PC-9 (cell line): Measurements from ENCODE around the gene TMTC4. TPM values are rescaled to one million over a fixed set of nuclear protein-coding genes. Genes with fewer than 3 reads are reported as not detected.

Source experiments
- BruUV-seq: library from RNA; stranded (reverse); fragments of 400-500 nt; replicated peaks from 2 replicates; lab custom pipeline; 2021; lab: Mats Ljungman, UMichigan
- CTCF ChIA-PET: fragments of 300-600 bp; sonication (Branson Sonifier 250); formaldehyde crosslinking; loops from one replicate; lab custom pipeline; 2022; ENCODE audit warnings: antibody characterized with exemption; lab: Charles Lee
- POLR2A ChIA-PET: fragments of 300-600 bp; sonication (Branson Sonifier 250); formaldehyde crosslinking; loops from one replicate; lab custom pipeline; 2022; ENCODE audit warnings: antibody characterized with exemption; ENCODE audit not compliant: unreplicated experiment; lab: Charles Lee
- DNase-seq, 2 experiments: peaks; one replicate each; pipeline versions ENCODE4 v3.0.0 to v3.0.0-alpha.2; 2015 to 2022; ENCODE audit warnings: mixed read lengths in 1 of 2
- H2AFZ ChIP-seq: fragments of 200-600 bp; sonication (generic); 2 replicates; pipeline ENCODE4 v1.8.1; 2017; ENCODE audit warnings: antibody characterized with exemption
- H3F3A ChIP-seq: fragments of 200-600 bp; sonication (generic); 2 replicates; pipeline ENCODE4 v1.8.1; 2017; ENCODE audit warnings: antibody characterized with exemption, mild to moderate bottlenecking, low read depth; ENCODE audit not compliant: insufficient read depth
- H3K27ac ChIP-seq: fragments of 200-600 bp; sonication (generic); 2 replicates; pipeline ENCODE4 v1.6.1; 2016; ENCODE audit warnings: mixed run types
- H3K27me3 ChIP-seq: fragments of 200-600 bp; sonication (generic); 2 replicates; pipeline ENCODE4 v1.6.1; 2016; ENCODE audit warnings: low read depth, mixed run types; ENCODE audit not compliant: insufficient read depth
- H3K36me3 ChIP-seq: fragments of 200-600 bp; sonication (generic); 2 replicates; pipeline ENCODE4 v1.6.1; 2016; ENCODE audit warnings: low read depth, mixed run types
- H3K4me1 ChIP-seq: fragments of 200-600 bp; sonication (generic); replicated peaks from 2 replicates; pipeline ENCODE4 v1.6.1; 2016; ENCODE audit warnings: mixed run types; ENCODE audit not compliant: insufficient read depth
- H3K4me2 ChIP-seq: fragments of 200-600 bp; sonication (generic); 2 replicates; pipeline ENCODE4 v1.6.1; 2017; ENCODE audit warnings: mixed run types
- H3K4me3 ChIP-seq: fragments of 200-600 bp; sonication (generic); 2 replicates; pipeline ENCODE4 v1.6.1; 2016; ENCODE audit warnings: mixed run types
- H3K79me2 ChIP-seq: fragments of 200-600 bp; sonication (generic); 2 replicates; pipeline ENCODE4 v1.6.1; 2017; ENCODE audit warnings: low read depth, mixed run types
- H3K9me2 ChIP-seq: fragments of 200-600 bp; sonication (generic); 2 replicates; pipeline ENCODE4 v1.8.1; 2017; ENCODE audit warnings: mild to moderate bottlenecking; ENCODE audit not compliant: insufficient read depth
- H3K9me3 ChIP-seq: fragments of 200-600 bp; sonication (generic); 2 replicates; pipeline ENCODE4 v1.8.1; 2016; ENCODE audit warnings: low read depth; ENCODE audit not compliant: insufficient read depth
- H4K20me1 ChIP-seq: fragments of 200-600 bp; sonication (generic); 2 replicates; pipeline ENCODE4 v1.8.1; 2017; ENCODE audit not compliant: insufficient read depth
- EZH2 ChIP-seq: fragments of 200-600 bp; sonication (generic); IDR thresholded peaks from 2 replicates; pipeline ENCODE4 v1.8.0; 2017; ENCODE audit warnings: antibody characterized with exemption, low read depth
- intact Hi-C: fragments of 100-400 bp; cut with micrococcal nuclease; formaldehyde crosslinking; loops from one replicate; pipeline ENCODE4 v1.10.0; 2022; ENCODE audit not compliant: unreplicated experiment
- total RNA-seq: library from RNA; stranded (reverse); gene quantifications from 2 replicates; pipeline ENCODE4 v1.2.3, GENCODE V29; 2021
- TF ChIP-seq, protein P1 (sequence below): fragments of 200-600 bp; sonication (generic); conservative IDR thresholded peaks from 2 replicates; pipeline ENCODE4 v1.6.1; 2017; ENCODE audit warnings: mixed run types, antibody characterized with exemption, mild to moderate bottlenecking, moderate library complexity

The TMTC4 gene
- total RNA-seq, 1 experiment from 2014 or later, result 16.2 TPM

DNA sequence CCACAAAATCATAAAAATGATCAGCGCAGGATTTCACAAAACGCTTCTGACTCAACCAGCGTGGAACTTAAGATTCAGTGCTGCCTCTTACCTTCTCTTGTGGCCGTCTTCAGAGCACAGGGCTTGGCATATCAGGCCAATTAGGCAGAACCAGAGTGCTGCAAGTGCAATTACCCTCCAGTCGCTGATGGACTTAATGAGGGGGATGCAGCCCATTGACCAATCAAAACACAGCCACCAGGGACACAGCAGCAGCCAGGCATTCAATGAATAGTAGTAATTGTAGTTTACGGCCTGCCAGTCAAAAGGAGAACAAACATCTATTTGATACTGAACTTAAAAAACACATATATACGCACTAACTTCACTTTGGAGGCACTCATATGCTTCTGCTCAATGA, 38.2 kb downstream of the TMTC4 start:
- H3F3A ChIP-seq, result no peaks in the 10 kb centered on the region
- intact Hi-C loops, result no loop called here
- H2AFZ ChIP-seq, result no peak overlapping the region
- TF ChIP-seq, protein P1, sequence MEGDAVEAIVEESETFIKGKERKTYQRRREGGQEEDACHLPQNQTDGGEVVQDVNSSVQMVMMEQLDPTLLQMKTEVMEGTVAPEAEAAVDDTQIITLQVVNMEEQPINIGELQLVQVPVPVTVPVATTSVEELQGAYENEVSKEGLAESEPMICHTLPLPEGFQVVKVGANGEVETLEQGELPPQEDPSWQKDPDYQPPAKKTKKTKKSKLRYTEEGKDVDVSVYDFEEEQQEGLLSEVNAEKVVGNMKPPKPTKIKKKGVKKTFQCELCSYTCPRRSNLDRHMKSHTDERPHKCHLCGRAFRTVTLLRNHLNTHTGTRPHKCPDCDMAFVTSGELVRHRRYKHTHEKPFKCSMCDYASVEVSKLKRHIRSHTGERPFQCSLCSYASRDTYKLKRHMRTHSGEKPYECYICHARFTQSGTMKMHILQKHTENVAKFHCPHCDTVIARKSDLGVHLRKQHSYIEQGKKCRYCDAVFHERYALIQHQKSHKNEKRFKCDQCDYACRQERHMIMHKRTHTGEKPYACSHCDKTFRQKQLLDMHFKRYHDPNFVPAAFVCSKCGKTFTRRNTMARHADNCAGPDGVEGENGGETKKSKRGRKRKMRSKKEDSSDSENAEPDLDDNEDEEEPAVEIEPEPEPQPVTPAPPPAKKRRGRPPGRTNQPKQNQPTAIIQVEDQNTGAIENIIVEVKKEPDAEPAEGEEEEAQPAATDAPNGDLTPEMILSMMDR, result no peak
- TF ChIP-seq EZH2, result no peak
- H3K4me1 ChIP-seq, result no peaks in the 10 kb centered on the region
- CTCF ChIA-PET, result no interaction called here
- H4K20me1 ChIP-seq, result no peaks in the 10 kb centered on the region
- H3K27ac ChIP-seq, result no peak overlapping the region
- 0 out of 2 replicates have a peak, but pooled peaks cover 4% of the 10 kb centered on the region for H3K36me3 ChIP-seq
- H3K27me3 ChIP-seq, result no peaks in the 10 kb centered on the region
- no peaks in the 10 kb centered on the region for H3K9me2 ChIP-seq
- H3K9me3 ChIP-seq, result no peaks in the 10 kb centered on the region
- no peak overlapping the region for H3K4me2 ChIP-seq
- H3K79me2 ChIP-seq, result no peaks in the 10 kb centered on the region
- DNase-seq, result no peak
- no TSS peak for BruUV-seq
- no peak overlapping the region for H3K4me3 ChIP-seq
- POLR2A ChIA-PET, result no interaction called here

DNA sequence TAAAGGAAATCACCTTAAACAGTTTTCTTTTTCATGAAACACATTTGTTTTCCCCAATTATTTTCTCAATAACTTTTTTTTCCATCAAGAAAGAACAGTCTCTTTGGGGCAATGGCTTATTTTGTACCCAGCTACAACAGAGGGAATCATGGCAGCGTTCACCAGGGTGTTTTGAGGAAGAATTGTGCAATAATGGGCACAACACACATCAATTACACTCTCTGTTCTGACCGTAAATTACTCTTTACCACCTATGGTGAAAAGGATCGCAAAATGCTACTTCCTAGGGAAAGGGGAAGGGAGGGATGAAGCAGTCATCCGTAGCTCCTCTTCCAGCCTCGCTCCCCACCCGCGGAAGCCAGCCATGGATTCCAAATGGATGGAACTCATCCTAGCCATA, 38.6 kb downstream of the TMTC4 start:
- Histone ChIP-seq H3K4me1 (no peaks in the 10 kb centered on the region), H3K9me2 (no peaks in the 10 kb centered on the region), H4K20me1 (no peaks in the 10 kb centered on the region), H3F3A (no peaks in the 10 kb centered on the region), H2AFZ (no peak overlapping the region), H3K27ac (no peak overlapping the region), H3K79me2 (no peaks in the 10 kb centered on the region), H3K27me3 (no peaks in the 10 kb centered on the region), H3K9me3 (no peaks in the 10 kb centered on the region), H3K36me3 (0 out of 2 replicates have a peak, but pooled peaks cover 4% of the 10 kb centered on the region), H3K4me3 (no peak overlapping the region), H3K4me2 (no peak overlapping the region)
- POLR2A ChIA-PET, result no interaction called here
- DNase-seq, result no peak
- intact Hi-C loops, result no loop called here
- no TSS peak for BruUV-seq
- TF ChIP-seq EZH2, result no peak
- TF ChIP-seq, protein P1, result no peak
- CTCF ChIA-PET, result no interaction called here

DNA sequence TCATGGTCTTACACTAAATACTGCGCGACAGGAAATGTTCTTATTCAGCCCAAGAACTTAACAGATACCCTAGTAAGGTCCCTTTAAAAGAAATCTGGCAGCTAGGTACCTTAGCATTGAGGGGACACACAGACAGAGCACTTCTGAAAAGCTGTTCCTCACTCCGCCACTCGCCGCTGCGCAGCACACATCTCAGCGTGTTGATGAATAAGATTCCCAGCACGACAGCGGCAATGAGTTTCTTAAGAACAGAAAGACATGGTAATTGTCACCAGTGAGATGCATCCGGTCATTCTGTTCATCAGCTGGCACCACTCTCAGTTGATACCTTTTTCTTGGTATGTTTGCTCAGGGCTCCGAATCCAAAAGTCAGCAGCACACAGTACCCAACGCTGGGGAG, 39.9 kb downstream of the TMTC4 start:
- no peaks in the 10 kb centered on the region for H3K27me3 ChIP-seq
- no peak overlapping the region for H3K4me3 ChIP-seq
- intact Hi-C loops, result no loop called here
- no peaks in the 10 kb centered on the region for H3K9me2 ChIP-seq
- H3K9me3 ChIP-seq, result no peaks in the 10 kb centered on the region
- no peak overlapping the region for H3K4me2 ChIP-seq
- ChIA-PET CTCF (no interaction called here), POLR2A (no interaction called here)
- H3K36me3 ChIP-seq, result 0 out of 2 replicates have a peak, but pooled peaks cover 4% of the 10 kb centered on the region
- no TSS peak for BruUV-seq
- H3K27ac ChIP-seq, result no peak overlapping the region
- H4K20me1 ChIP-seq, result no peaks in the 10 kb centered on the region
- TF ChIP-seq EZH2, result no peak
- TF ChIP-seq, protein P1, result no peak
- no peaks in the 10 kb centered on the region for H3F3A ChIP-seq
- H3K4me1 ChIP-seq, result no peaks in the 10 kb centered on the region
- H3K79me2 ChIP-seq, result no peaks in the 10 kb centered on the region
- DNase-seq, result no peak
- no peak overlapping the region for H2AFZ ChIP-seq
